H1 (cell line): ENCODE results near the gene MAN1C1. TPM values are rescaled to one million over a fixed set of nuclear protein-coding genes. Genes with fewer than 3 reads are reported as not detected.

Source experiments
- CTCF ChIA-PET: fragments of 300-600 bp; sonication (Branson Sonifier 250); formaldehyde crosslinking; loops from one replicate; lab custom pipeline; 2021; ENCODE audit not compliant: partially characterized antibody; lab: Charles Lee
- POLR2A ChIA-PET: fragments of 300-600 bp; sonication (Branson Sonifier 250); formaldehyde crosslinking; loops from one replicate; lab custom pipeline; 2021; ENCODE audit warnings: inconsistent platforms; ENCODE audit not compliant: partially characterized antibody; lab: Charles Lee
- DNase-seq, 2 experiments: peaks; one replicate each; pipeline versions ENCODE4 v3.0.0 to v3.0.0-alpha.2; 2010 to 2022; ENCODE audit warnings: low spot score in 2 of 2, low read depth in 1 of 2, mixed read lengths in 1 of 2
- FAIRE-seq: peaks from 2 replicates; lab custom pipeline; 2011; peaks lifted over from hg19 to GRCh38; lab: Jason Lieb, UNC
- H2AFZ ChIP-seq: 2 replicates; pipeline ENCODE4 v1.8.1; 2012; ENCODE audit warnings: low read length, inconsistent platforms
- H2AK5ac ChIP-seq: 2 replicates; pipeline ENCODE4 v1.6.1; 2013; ENCODE audit warnings: low read depth, low read length
- H2BK120ac ChIP-seq: replicated peaks from 2 replicates; pipeline ENCODE3; 2013; ENCODE audit warnings: low read depth, low read length, inconsistent platforms
- H2BK12ac ChIP-seq: 2 replicates; pipeline ENCODE4 v1.6.1; 2013; ENCODE audit warnings: low read depth, low read length
- H2BK15ac ChIP-seq: 2 replicates; pipeline ENCODE4 v1.6.1; 2013; ENCODE audit warnings: low read length
- H2BK20ac ChIP-seq: 2 replicates; pipeline ENCODE4 v1.6.1; 2013; ENCODE audit warnings: low read length
- H2BK5ac ChIP-seq: 2 replicates; pipeline ENCODE4 v1.6.1; 2013; ENCODE audit warnings: low read depth, low read length
- H3K14ac ChIP-seq: 2 replicates; pipeline ENCODE4 v1.6.1; 2013; ENCODE audit warnings: inconsistent platforms; ENCODE audit not compliant: insufficient read length
- H3K18ac ChIP-seq: 2 replicates; pipeline ENCODE4 v1.6.1; 2013; ENCODE audit warnings: low read length; ENCODE audit errors: extremely low read depth
- H3K23ac ChIP-seq: 2 replicates; pipeline ENCODE4 v1.6.1; 2013; ENCODE audit warnings: inconsistent platforms; ENCODE audit not compliant: insufficient read length
- H3K23me2 ChIP-seq: 2 replicates; pipeline ENCODE4 v1.6.1; 2013; ENCODE audit warnings: low read depth, low read length
- H3K27ac ChIP-seq: 2 replicates; pipeline ENCODE4 v1.6.1; 2011; ENCODE audit warnings: low read depth, low read length, inconsistent platforms
- H3K27me3 ChIP-seq, 4 experiments: replicated peaks in 1 of 4; 1 replicate in 1 of 4; 2 replicates in 3 of 4; pipeline versions ENCODE4 v1.6.1 to v1.8.1; 2011 to 2013; ENCODE audit warnings: low read length in 3 of 4, mild to moderate bottlenecking in 3 of 4, inconsistent platforms in 2 of 4, mixed read lengths in 2 of 4, moderate library complexity in 1 of 4; ENCODE audit not compliant: control insufficient read depth in 3 of 4, insufficient read depth in 3 of 4; ENCODE audit errors: extremely low read depth in 1 of 4
- H3K36me3 ChIP-seq, 4 experiments: 2 replicates each; pipeline versions ENCODE4 v1.6.1 to v1.8.1; 2011 to 2013; ENCODE audit warnings: mild to moderate bottlenecking in 4 of 4, low read length in 3 of 4, moderate library complexity in 2 of 4, control low read depth in 1 of 4, inconsistent platforms in 1 of 4; ENCODE audit not compliant: insufficient read depth in 4 of 4, control insufficient read depth in 2 of 4
- H3K4ac ChIP-seq: replicated peaks from 2 replicates; pipeline ENCODE3; 2013; ENCODE audit warnings: low read length, low read depth, mixed read lengths, inconsistent platforms; ENCODE audit not compliant: insufficient read length
- H3K4me1 ChIP-seq, 4 experiments: replicated peaks in 1 of 4; 1 replicate in 1 of 4; 2 replicates in 3 of 4; pipeline versions ENCODE4 v1.6.1 to v1.8.1; 2011 to 2013; ENCODE audit warnings: low read length in 3 of 4, inconsistent platforms in 2 of 4, mixed read lengths in 1 of 4; ENCODE audit not compliant: insufficient read depth in 4 of 4, control insufficient read depth in 3 of 4
- H3K4me2 ChIP-seq, 2 experiments: 2 replicates each; pipeline versions ENCODE4 v1.6.1 to v1.8.1; 2011 to 2013; ENCODE audit warnings: low read depth in 2 of 2, low read length in 2 of 2, control low read depth in 1 of 2, inconsistent platforms in 1 of 2, mild to moderate bottlenecking in 1 of 2; ENCODE audit not compliant: insufficient read depth in 1 of 2
- H3K4me3 ChIP-seq, 4 experiments: fragments of 200-600, 300-600 bp in 1 of 4; sonication (generic), shearing (Covaris generic), sonication (Bioruptor Twin) in 1 of 4; 2 replicates each; pipeline versions ENCODE4 v1.5.1 to v1.8.1; 2011 to 2016; ENCODE audit warnings: low read length in 4 of 4, low read depth in 3 of 4, control low read depth in 2 of 4, inconsistent platforms in 2 of 4, mild to moderate bottlenecking in 2 of 4, mixed read lengths in 1 of 4, moderate library complexity in 1 of 4; ENCODE audit not compliant: insufficient read depth in 2 of 4; ENCODE audit errors: extremely low read depth in 1 of 4
- H3K56ac ChIP-seq: replicated peaks from 2 replicates; pipeline ENCODE3; 2013; ENCODE audit warnings: low read depth, mild to moderate bottlenecking, mixed read lengths, low read length, inconsistent platforms; ENCODE audit not compliant: insufficient read length
- H3K79me1 ChIP-seq: 2 replicates; pipeline ENCODE4 v1.6.1; 2013; ENCODE audit warnings: low read depth, low read length, control low read depth
- H3K79me2 ChIP-seq, 2 experiments: 2 replicates each; pipeline versions ENCODE4 v1.6.1 to v1.8.1; 2012 to 2013; ENCODE audit warnings: low read length in 2 of 2, mild to moderate bottlenecking in 2 of 2, inconsistent platforms in 1 of 2; ENCODE audit not compliant: insufficient read depth in 2 of 2, control insufficient read depth in 1 of 2
- H3K9ac ChIP-seq, 4 experiments: replicated peaks in 1 of 4; 1 replicate in 1 of 4; 2 replicates in 3 of 4; pipeline versions ENCODE4 v1.6.1 to v1.8.1; 2011 to 2013; ENCODE audit warnings: low read depth in 3 of 4, low read length in 3 of 4, control low read depth in 2 of 4, mild to moderate bottlenecking in 2 of 4, moderate library complexity in 2 of 4, inconsistent platforms in 1 of 4; ENCODE audit errors: extremely low read depth in 1 of 4
- H3K9me3 ChIP-seq, 2 experiments: 2 replicates each; pipeline versions ENCODE4 v1.6.1 to v1.8.1; 2012 to 2013; ENCODE audit warnings: mild to moderate bottlenecking in 2 of 2, moderate library complexity in 2 of 2, control low read depth in 1 of 2, inconsistent platforms in 1 of 2, low read depth in 1 of 2, low read length in 1 of 2, mixed read lengths in 1 of 2; ENCODE audit not compliant: insufficient read depth in 2 of 2
- H4K20me1 ChIP-seq, 2 experiments: replicated peaks in 1 of 2; 2 replicates each; pipeline versions ENCODE3 to v1.8.1; 2011 to 2013; ENCODE audit warnings: inconsistent platforms in 2 of 2, low read length in 2 of 2, mild to moderate bottlenecking in 1 of 2; ENCODE audit not compliant: insufficient read depth in 2 of 2, control insufficient read depth in 1 of 2
- H4K5ac ChIP-seq: 2 replicates; pipeline ENCODE4 v1.6.1; 2013; ENCODE audit warnings: low read length, low read depth, mixed read lengths, inconsistent platforms; ENCODE audit not compliant: insufficient read length
- H4K8ac ChIP-seq: 2 replicates; pipeline ENCODE4 v1.8.0; 2013; ENCODE audit warnings: mild to moderate bottlenecking, moderate library complexity, low read length, inconsistent platforms; ENCODE audit not compliant: insufficient read depth; ENCODE audit errors: extremely low read depth
- H4K91ac ChIP-seq: replicated peaks from 2 replicates; pipeline ENCODE3; 2013; ENCODE audit warnings: low read length, mixed read lengths, inconsistent platforms; ENCODE audit not compliant: insufficient read length
- BACH1 ChIP-seq: IDR thresholded peaks from 2 replicates; pipeline ENCODE4 v1.6.1; 2012; ENCODE audit warnings: low read length, improper control_type of control experiment
- CHD1 ChIP-seq: IDR thresholded peaks from 2 replicates; pipeline ENCODE4 v1.6.1; 2012; ENCODE audit warnings: low read depth, low read length, improper control_type of control experiment
- EZH2 ChIP-seq: fragments of 200-600 bp; sonication (generic); IDR thresholded peaks from 2 replicates; pipeline ENCODE4 v1.7.1; 2012; ENCODE audit warnings: low read depth, mild to moderate bottlenecking, moderate library complexity, low read length, inconsistent platforms; ENCODE audit not compliant: severe bottlenecking
- JUN ChIP-seq: IDR thresholded peaks from 2 replicates; pipeline ENCODE4 v1.6.1; 2011; ENCODE audit warnings: low read depth, mild to moderate bottlenecking, improper control_type of control experiment, low read length
- JUND ChIP-seq: IDR thresholded peaks from 2 replicates; pipeline ENCODE4 v1.6.1; 2011; ENCODE audit warnings: mild to moderate bottlenecking, improper control_type of control experiment, low read length
- MAFK ChIP-seq: IDR thresholded peaks from 2 replicates; pipeline ENCODE4 v1.6.1; 2012; ENCODE audit warnings: low read depth, mild to moderate bottlenecking, improper control_type of control experiment, low read length
- POLR2A ChIP-seq, 2 experiments: IDR thresholded peaks; 1 replicate in 1 of 2; 2 replicates in 1 of 2; pipeline ENCODE4 v1.6.1; 2011; ENCODE audit warnings: low read depth in 2 of 2, low read length in 2 of 2, mild to moderate bottlenecking in 2 of 2; ENCODE audit errors: control extremely low read depth in 1 of 2
- RBBP5 ChIP-seq: IDR thresholded peaks from 2 replicates; pipeline ENCODE4 v1.7.1; 2012; ENCODE audit warnings: low read depth, mild to moderate bottlenecking, inconsistent platforms, low read length, moderate library complexity, borderline replicate concordance
- RNF2 ChIP-seq: fragments of 200-900, 300-1000 bp; sonication (generic); IDR thresholded peaks from 2 replicates; pipeline ENCODE4 v1.7.1; 2016; ENCODE audit warnings: borderline replicate concordance, low read depth, mild to moderate bottlenecking, antibody characterized with exemption, low read length; ENCODE audit not compliant: poor library complexity, severe bottlenecking; ENCODE audit errors: missing control alignments
- SIN3A ChIP-seq, 2 experiments: IDR thresholded peaks in 1 of 2; conservative IDR thresholded peaks in 1 of 2; 2 replicates each; pipeline ENCODE4 v1.6.1; 2011 to 2012; ENCODE audit warnings: low read length in 2 of 2, improper control_type of control experiment in 1 of 2, low read depth in 1 of 2, mild to moderate bottlenecking in 1 of 2
- SIRT6 ChIP-seq: IDR thresholded peaks from one replicate; pipeline ENCODE4 v1.7.1; 2012; ENCODE audit warnings: low read length, inconsistent platforms
- SP2 ChIP-seq: IDR thresholded peaks from 2 replicates; pipeline ENCODE4 v1.6.1; 2012; ENCODE audit warnings: mild to moderate bottlenecking, low read length, inconsistent platforms
- WGBS, 2 experiments: shearing (Covaris generic) in 1 of 2; methylation state at CpG; one replicate each; pipeline versions ENCODE4 v1.1.6 to v1.1.7; 2013 to 2015; ENCODE audit warnings: low lambda C conversion rate in 2 of 2, mixed read lengths in 2 of 2, inconsistent platforms in 1 of 2, low coverage in 1 of 2, missing lambda C conversion rate in 1 of 2; ENCODE audit not compliant: insufficient replicate concordance in 2 of 2, insufficient coverage in 1 of 2, insufficient read length in 1 of 2; ENCODE audit errors: extremely low coverage in 1 of 2, missing lambda C conversion rate in 1 of 2; 5-methylcytosine and 5-hydroxymethylcytosine counted together
- polyA plus RNA-seq, 7 experiments: library from polyadenylated mRNA; depleted of rRNA in 3 of 7; stranded (reverse) in 5 of 7; unstranded in 2 of 7; fragments of >200 nt in 5 of 7; fragments of 200-250 nt in 2 of 7; gene quantifications; 1 replicate in 5 of 7; 2 replicates in 1 of 7; 4 replicates in 1 of 7; pipeline versions ENCODE4 v1.2.1 to v1.2.3, GENCODE V29; 2011 to 2013; ENCODE audit warnings: missing spikeins in 2 of 7, mixed read lengths in 2 of 7
- total RNA-seq: library from RNA; stranded (reverse); fragmentation: NEBNext Ultra II Directional; extraction: Animal tissue kit (Norgen Biotek cat#: 25700); gene quantifications from 2 replicates; pipeline ENCODE4 v1.2.1, GENCODE V29; 2021

MAN1C1 gene
- total and polyA plus RNA-seq, 2 of the 8 experiments (the other 6 are each of a cell fraction or from before 2014, with no cell fraction given) = 7.8 to 15.2 TPM

GRCh38 chr1:25808481-25809244 lies 192.1 kb downstream of the MAN1C1 start:
- no peaks in the 10 kb centered on the region for H3K79me2 ChIP-seq
- H2BK15ac ChIP-seq = no peak overlapping the region
- WGBS, 2 experiments = 93% methylated on average over 22 of the region's 34 CpGs; no CpG with 5 or more reads in 1 of the 2 experiments
- no peak overlapping the region for H3K4me2 ChIP-seq
- no peaks in the 10 kb centered on the region for H3K27me3 ChIP-seq
- FAIRE-seq = no peak
- no peak overlapping the region for H3K9ac ChIP-seq
- ChIA-PET CTCF (interaction anchor here (0.5 to 8.2 kb wide), 31 partner anchors 8 to 527 kb away, joined by 3 to 83 read pairs (median 4); partner anchors contain the start of gene SELENON), POLR2A (interaction anchor here (0.5 to 5.6 kb wide), 3 partner anchors 11 to 201 kb away, joined by 3 to 32 read pairs (median 3); partner anchors contain the start of gene MTFR1L)
- H3K79me1 ChIP-seq = no peaks in the 10 kb centered on the region; the same call in 1 of the 2 replicates
- no peak for DNase-seq
- H2BK12ac ChIP-seq = no peak overlapping the region
- no peak overlapping the region for H2BK120ac ChIP-seq
- no peak overlapping the region for H4K91ac ChIP-seq
- no peak overlapping the region for H4K5ac ChIP-seq
- no peak overlapping the region for H3K14ac ChIP-seq
- H3K36me3 ChIP-seq = peaks cover 0 to 13% (median 5%) of the 10 kb centered on the region in 4 experiments; a peak in 5 of 8 replicates
- H3K56ac ChIP-seq = no peak overlapping the region
- H4K20me1 ChIP-seq = peaks cover 2 to 11% of the 10 kb centered on the region in 2 experiments
- no peak overlapping the region for H2BK5ac ChIP-seq
- no peak overlapping the region for H3K4me3 ChIP-seq
- H3K18ac ChIP-seq = no peak overlapping the region
- no peak overlapping the region for H2BK20ac ChIP-seq
- no peak overlapping the region for H2AK5ac ChIP-seq
- no peak overlapping the region for H4K8ac ChIP-seq
- no peaks in the 10 kb centered on the region for H3K9me3 ChIP-seq
- no peak overlapping the region for H3K27ac ChIP-seq
- H3K23ac ChIP-seq = no peak overlapping the region
- H3K4me1 ChIP-seq = peaks cover 0 to 5% (median 2%) of the 10 kb centered on the region in 4 experiments; a peak in 4 of 7 replicates
- H3K4ac ChIP-seq = no peak overlapping the region
- no peaks in the 10 kb centered on the region for H3K23me2 ChIP-seq
- no peak overlapping the region for H2AFZ ChIP-seq
- TF ChIP-seq MAFK (no peak), JUN (no peak), CHD1 (no peak), RBBP5 (no peak), BACH1 (no peak), SIRT6 (no peak), RNF2 (no peak), SIN3A (conservative IDR thresholded peaks at IDR 0.05 in 1 of 2, IDR thresholded peaks at IDR 0.05 in 1 of 2; ENCODE audit: low read depth in 1 of 2, low read length in 2 of 2) (no peak), EZH2 (no peak), JUND (no peak), POLR2A (IDR thresholded peaks at IDR 0.05; ENCODE audit: control extremely low read depth in 1 of 2, low read depth in 2 of 2, low read length in 2 of 2) (no peak), SP2 (no peak)
